Right lobe of liver (tissue), 4 donors: Measurements from ENCODE around the gene ADA.

ENCODE experiments used
- CTCF ChIP-seq, 4 donors: fragments of 200-600 bp in 3 of 4; fragments of 450-650 bp in 1 of 4; IDR thresholded peaks; one replicate each; pipeline versions ENCODE4 v1.5.1 to v1.8.0; 2016 to 2022; ENCODE audit warnings: antibody characterized with exemption in 4 of 4, mild to moderate bottlenecking in 2 of 4
- POLR2A ChIP-seq: fragments of 450-650 bp; IDR thresholded peaks from one replicate; pipeline ENCODE4 v1.6.1; 2017; ENCODE audit warnings: antibody characterized with exemption, mild to moderate bottlenecking
- donor health status: DM: no; HTN: no; CAD: no.
- donor health status: DM: no; HTN: no; CAD: no.
- donor health status: DM: no; HTN: yes; CAD: no.

- TF ChIP-seq CTCF (IDR thresholded peaks at IDR 0.05) (no peak), POLR2A (no peak)
Observed at GRCh38 chr20:44621939-44622338, 29.6 kb downstream of the ADA start.
